GM23338 (cell line): Measurements from ENCODE around the gene TMEM107.

Experiments
- CTCF ChIP-seq, 2 experiments: fragments of 200-600 bp in 1 of 2; sonication (generic) in 1 of 2; conservative IDR thresholded peaks; 2 replicates each; pipeline versions ENCODE4 v1.5.1 to v1.6.1; 2016 to 2017; ENCODE audit warnings: antibody characterized with exemption in 2 of 2, low read depth in 2 of 2, mild to moderate bottlenecking in 2 of 2, moderate library complexity in 1 of 2
- EZH2 ChIP-seq: fragments of 200-600 bp; sonication (generic); IDR thresholded peaks from one replicate; pipeline ENCODE4 v1.8.0; 2017; ENCODE audit warnings: antibody characterized with exemption, mild to moderate bottlenecking, low read depth; ENCODE audit not compliant: unreplicated experiment
- EZH2phosphoT487 ChIP-seq: fragments of 200-600 bp; sonication (generic); IDR thresholded peaks from one replicate; pipeline ENCODE4 v1.8.1; 2018; ENCODE audit warnings: antibody characterized with exemption; ENCODE audit not compliant: unreplicated experiment
- JUNB ChIP-seq: IDR thresholded peaks from one replicate; pipeline ENCODE4 v1.6.1; 2016; ENCODE audit warnings: antibody characterized with exemption; ENCODE audit not compliant: unreplicated experiment
- POLR2AphosphoS5 ChIP-seq: IDR thresholded peaks from 2 replicates; pipeline ENCODE4 v1.6.1; 2016; ENCODE audit warnings: antibody characterized with exemption, low read depth
- ZNF114 ChIP-seq: fragments of 250-450 bp; sonication (Bioruptor Pico); IDR thresholded peaks from 2 replicates; pipeline ENCODE4 v1.5.0; 2020; ENCODE audit warnings: mild to moderate bottlenecking, moderate library complexity
- ZNF462 ChIP-seq: fragments of 250-450 bp; sonication (Bioruptor Pico); IDR thresholded peaks from 2 replicates; pipeline ENCODE4 v1.5.0; 2020; ENCODE audit warnings: mild to moderate bottlenecking, moderate library complexity
- TF ChIP-seq, protein P1 (sequence below): IDR thresholded peaks from one replicate; pipeline ENCODE4 v1.6.1; 2018; ENCODE audit warnings: antibody characterized with exemption; ENCODE audit not compliant: unreplicated experiment

- no peak for TF ChIP-seq EZH2phosphoT487
- no peak for TF ChIP-seq CTCF (conservative IDR thresholded peaks at IDR 0.05; ENCODE audit: low read depth in 2 of 2)
- no peak for TF ChIP-seq JUNB
- no peak for TF ChIP-seq EZH2
- TF ChIP-seq POLR2AphosphoS5, result no peak
- TF ChIP-seq ZNF114 (CRISPR knock-in tag), result no peak
- TF ChIP-seq, protein P1, sequence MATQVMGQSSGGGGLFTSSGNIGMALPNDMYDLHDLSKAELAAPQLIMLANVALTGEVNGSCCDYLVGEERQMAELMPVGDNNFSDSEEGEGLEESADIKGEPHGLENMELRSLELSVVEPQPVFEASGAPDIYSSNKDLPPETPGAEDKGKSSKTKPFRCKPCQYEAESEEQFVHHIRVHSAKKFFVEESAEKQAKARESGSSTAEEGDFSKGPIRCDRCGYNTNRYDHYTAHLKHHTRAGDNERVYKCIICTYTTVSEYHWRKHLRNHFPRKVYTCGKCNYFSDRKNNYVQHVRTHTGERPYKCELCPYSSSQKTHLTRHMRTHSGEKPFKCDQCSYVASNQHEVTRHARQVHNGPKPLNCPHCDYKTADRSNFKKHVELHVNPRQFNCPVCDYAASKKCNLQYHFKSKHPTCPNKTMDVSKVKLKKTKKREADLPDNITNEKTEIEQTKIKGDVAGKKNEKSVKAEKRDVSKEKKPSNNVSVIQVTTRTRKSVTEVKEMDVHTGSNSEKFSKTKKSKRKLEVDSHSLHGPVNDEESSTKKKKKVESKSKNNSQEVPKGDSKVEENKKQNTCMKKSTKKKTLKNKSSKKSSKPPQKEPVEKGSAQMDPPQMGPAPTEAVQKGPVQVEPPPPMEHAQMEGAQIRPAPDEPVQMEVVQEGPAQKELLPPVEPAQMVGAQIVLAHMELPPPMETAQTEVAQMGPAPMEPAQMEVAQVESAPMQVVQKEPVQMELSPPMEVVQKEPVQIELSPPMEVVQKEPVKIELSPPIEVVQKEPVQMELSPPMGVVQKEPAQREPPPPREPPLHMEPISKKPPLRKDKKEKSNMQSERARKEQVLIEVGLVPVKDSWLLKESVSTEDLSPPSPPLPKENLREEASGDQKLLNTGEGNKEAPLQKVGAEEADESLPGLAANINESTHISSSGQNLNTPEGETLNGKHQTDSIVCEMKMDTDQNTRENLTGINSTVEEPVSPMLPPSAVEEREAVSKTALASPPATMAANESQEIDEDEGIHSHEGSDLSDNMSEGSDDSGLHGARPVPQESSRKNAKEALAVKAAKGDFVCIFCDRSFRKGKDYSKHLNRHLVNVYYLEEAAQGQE, result no peak
- no peak for TF ChIP-seq ZNF462 (CRISPR knock-in tag)
Observed at GRCh38 chr17:8153031-8153451, 23.1 kb downstream of the TMEM107 start.
